GM19452 (cell line): ENCODE measurements around the gene VPS13D.

Experiments
- ATAC-seq: cut with Tn5 transposase; IDR thresholded peaks from one replicate; pipeline ENCODE4 v1.9.1; 2021; ENCODE audit not compliant: unreplicated experiment

VPS13D gene

GRCh38 chr1:12230549-12231275 lies 882 bp downstream of the VPS13D start:
- ATAC-seq, result no peak

GRCh38 chr1:12231276-12231595 lies 1.4 kb downstream of the VPS13D start:
- no peak for ATAC-seq

- no peak for ATAC-seq
These were observed 2.4 kb downstream of the VPS13D start for GRCh38 chr1:12232221-12232620.

GRCh38 chr1:12244078-12244477 lies 14.2 kb downstream of the VPS13D start:
- no peak for ATAC-seq

- no peak for ATAC-seq
These were observed 14.8 kb downstream of the VPS13D start for GRCh38 chr1:12244585-12244984.

- no peak for ATAC-seq
These were observed 15.3 kb downstream of the VPS13D start for GRCh38 chr1:12245116-12245515.

GRCh38 chr1:12245733-12246132 lies 15.9 kb downstream of the VPS13D start:
- ATAC-seq, result no peak

- ATAC-seq, result no peak
These were observed 16.8 kb downstream of the VPS13D start for GRCh38 chr1:12246584-12246983.

GRCh38 chr1:12249181-12249580 lies 19.4 kb downstream of the VPS13D start:
- no peak for ATAC-seq

- no peak for ATAC-seq
These were observed 19.9 kb downstream of the VPS13D start for GRCh38 chr1:12249748-12250147.

GRCh38 chr1:12251442-12251841 lies 21.6 kb downstream of the VPS13D start:
- no peak for ATAC-seq

GRCh38 chr1:12255913-12256312 lies 26.1 kb downstream of the VPS13D start:
- no peak for ATAC-seq

- ATAC-seq, result no peak
These were observed 28.4 kb downstream of the VPS13D start for GRCh38 chr1:12258272-12258671.

GRCh38 chr1:12269351-12269750 lies 39.5 kb downstream of the VPS13D start:
- ATAC-seq, result no peak

- ATAC-seq, result no peak
These were observed 41.2 kb downstream of the VPS13D start for GRCh38 chr1:12271033-12271432.

- no peak for ATAC-seq
These were observed 42.9 kb downstream of the VPS13D start for GRCh38 chr1:12272770-12273169.

- no peak for ATAC-seq
These were observed 45.5 kb downstream of the VPS13D start for GRCh38 chr1:12275370-12275769.

- no peak for ATAC-seq
These were observed 46.4 kb downstream of the VPS13D start for GRCh38 chr1:12276225-12276624.

GRCh38 chr1:12279003-12279402 lies 49.2 kb downstream of the VPS13D start:
- ATAC-seq, result no peak

GRCh38 chr1:12279728-12280464 lies 50.1 kb downstream of the VPS13D start:
- ATAC-seq, result no peak

- no peak for ATAC-seq
These were observed 52.3 kb downstream of the VPS13D start for GRCh38 chr1:12282142-12282541.

- ATAC-seq, result no peak
These were observed 54.7 kb downstream of the VPS13D start for GRCh38 chr1:12284486-12284885.
